ENCODE measurements around the gene PINLYP. TPM values are rescaled to one million over a fixed set of nuclear protein-coding genes. Genes with fewer than 3 reads are reported as not detected.

The PINLYP gene
- total RNA-seq, 1 experiment from 2014 or later: 11.9 TPM

DNA sequence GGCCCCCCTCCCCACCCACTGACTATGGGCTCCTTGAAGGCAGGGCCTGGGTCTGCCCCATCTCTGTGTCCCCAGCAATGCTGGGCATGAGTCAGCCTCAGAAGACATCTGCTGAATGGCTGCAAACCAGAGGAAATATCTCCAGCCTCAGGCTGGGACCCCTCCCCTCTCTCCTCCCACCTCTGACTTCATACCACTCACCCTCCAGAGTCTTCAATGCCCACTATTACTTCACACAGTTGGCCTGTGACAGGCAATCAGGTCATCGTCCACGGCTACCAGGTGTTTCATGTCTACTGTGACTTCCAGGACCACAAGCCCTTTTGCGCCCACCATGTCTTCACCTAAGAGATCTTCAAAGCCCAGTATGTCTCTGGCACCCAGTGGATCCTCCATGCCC, 36.2 kb downstream of the PINLYP start, which contains the start of gene SRRM5:
TSS of gene SRRM5 (plus strand) at position 301 of the 400 bp plus-strand sequence. CDS start at position 335, 34 bp downstream.
- Histone ChIP-seq H3K23ac (ENCODE audit: insufficient read length, low read depth, low read length) (no peak within 1 kb of the TSS), H4K5ac (ENCODE audit: insufficient read length, low read depth, low read length) (no peak within 1 kb of the TSS), H4K91ac (ENCODE audit: insufficient read length, low read depth, low read length) (no peak within 1 kb of the TSS), H3K9ac (ENCODE audit: extremely low read depth, insufficient read length, low read length) (no peak within 1 kb of the TSS), H3K27me3 (ENCODE audit: insufficient read depth, low read length) (no peaks in the 10 kb centered on the region), H3K4ac (ENCODE audit: low read depth, low read length) (no peak within 1 kb of the TSS), H3K79me2 (ENCODE audit: insufficient read depth, low read length) (no peaks in the 10 kb centered on the region), H3K27ac (ENCODE audit: insufficient read length, low read depth, low read length) (no peak within 1 kb of the TSS), H2BK120ac (ENCODE audit: low read depth, low read length, poor library complexity, severe bottlenecking) (no peak within 1 kb of the TSS), H3K56ac (ENCODE audit: insufficient read length, low read depth, low read length) (no peak within 1 kb of the TSS), H2BK12ac (ENCODE audit: insufficient read length, low read depth, low read length) (no peak within 1 kb of the TSS), H2BK20ac (ENCODE audit: low read depth, low read length, poor library complexity, severe bottlenecking) (no peak within 1 kb of the TSS), H3T11ph (ENCODE audit: low read length) (no peak within 1 kb of the TSS), H2BK15ac (ENCODE audit: low read depth, low read length) (no peak within 1 kb of the TSS), H3K4me1 (ENCODE audit: insufficient read depth, low read length) (no peaks in the 10 kb centered on the region), H4K8ac (replicated peaks; ENCODE audit: insufficient read length, low read depth, low read length) (no peak within 1 kb of the TSS), H3K4me2 (ENCODE audit: insufficient read depth, insufficient read length, low read length) (no peak within 1 kb of the TSS), H2AFZ (ENCODE audit: low read length) (no peak within 1 kb of the TSS), H3K18ac (ENCODE audit: insufficient read length, low read depth, low read length) (no peak within 1 kb of the TSS), H3K23me2 (ENCODE audit: insufficient read length, low read depth, low read length, poor library complexity, severe bottlenecking) (no peaks in the 10 kb centered on the region), H3K79me1 (ENCODE audit: insufficient read depth, low read depth, low read length, poor library complexity, severe bottlenecking) (no peaks in the 10 kb centered on the region), H3K14ac (ENCODE audit: insufficient read depth, low read length) (no peak within 1 kb of the TSS; the same call in 1 of the 2 replicates), H2BK5ac (ENCODE audit: insufficient read length, low read length) (no peak within 1 kb of the TSS), H3K9me3 (ENCODE audit: control insufficient read depth, low read depth, low read length) (no peaks in the 10 kb centered on the region), H2AK5ac (ENCODE audit: insufficient read length, low read length) (no peak within 1 kb of the TSS), H4K20me1 (ENCODE audit: control insufficient read depth, insufficient read depth, insufficient read length) (no peaks in the 10 kb centered on the region)
- Mint-ChIP-seq H3K4me3 (peak within 1 kb of the TSS in 1 of 2 experiments; percentile 10; a peak in 1 of 5 replicates), H3K27ac (peak within 1 kb of the TSS in 2 of 3 experiments; percentile 36 to 89; a peak in 3 of 7 replicates), H3K9me3 (peaks cover 3% of the 10 kb centered on the region in 2 experiments; a peak in 4 of 5 replicates), H3K4me1 (peaks cover 7 to 8% of the 10 kb centered on the region in 2 experiments), H3K36me3 (ENCODE audit: insufficient read depth in 1 of 3, low read depth in 3 of 3) (peaks cover 33 to 44% (median 42%) of the 10 kb centered on the region in 3 experiments), H3K27me3 (ENCODE audit: low read depth) (no peaks in the 10 kb centered on the region; the same call in 1 of the 2 replicates)
- no peak for DNase-seq
- no CpG with 5 or more reads among the region's 3 CpGs for WGBS (ENCODE audit: extremely low coverage, insufficient read length, low lambda C conversion rate)
- TF ChIP-seq, protein P1, sequence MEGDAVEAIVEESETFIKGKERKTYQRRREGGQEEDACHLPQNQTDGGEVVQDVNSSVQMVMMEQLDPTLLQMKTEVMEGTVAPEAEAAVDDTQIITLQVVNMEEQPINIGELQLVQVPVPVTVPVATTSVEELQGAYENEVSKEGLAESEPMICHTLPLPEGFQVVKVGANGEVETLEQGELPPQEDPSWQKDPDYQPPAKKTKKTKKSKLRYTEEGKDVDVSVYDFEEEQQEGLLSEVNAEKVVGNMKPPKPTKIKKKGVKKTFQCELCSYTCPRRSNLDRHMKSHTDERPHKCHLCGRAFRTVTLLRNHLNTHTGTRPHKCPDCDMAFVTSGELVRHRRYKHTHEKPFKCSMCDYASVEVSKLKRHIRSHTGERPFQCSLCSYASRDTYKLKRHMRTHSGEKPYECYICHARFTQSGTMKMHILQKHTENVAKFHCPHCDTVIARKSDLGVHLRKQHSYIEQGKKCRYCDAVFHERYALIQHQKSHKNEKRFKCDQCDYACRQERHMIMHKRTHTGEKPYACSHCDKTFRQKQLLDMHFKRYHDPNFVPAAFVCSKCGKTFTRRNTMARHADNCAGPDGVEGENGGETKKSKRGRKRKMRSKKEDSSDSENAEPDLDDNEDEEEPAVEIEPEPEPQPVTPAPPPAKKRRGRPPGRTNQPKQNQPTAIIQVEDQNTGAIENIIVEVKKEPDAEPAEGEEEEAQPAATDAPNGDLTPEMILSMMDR (conservative IDR thresholded peaks at IDR 0.05): no peak

Measured in H9 (cell line).